HL-60/S4 treated with phorbol 12-myristate 13-acetate at 8.2 ng/mL for 4 days and 3 days (cell line): ENCODE results near the gene HPSE2.
"Not testable (repeated sequence)": the region's sequence is repeated elsewhere in the genome, so short reads cannot be mapped to it uniquely, and the experiment has no call there.

Experiments used
- in situ Hi-C: fragments of 300-500 bp; cut with MboI; formaldehyde crosslinking; loops from 2 replicates; pipeline ENCODE4 v1.15.0; 2022; ENCODE audit warnings: low sequenced_read_pairs

HPSE2 gene

GRCh38 chr10:99235658-99236626, at the start of gene HPSE2:
TSS of gene HPSE2 (minus strand) at chr10:99235852.
- in situ Hi-C loops, result no loop called here

- in situ Hi-C loops, result no loop called here
Measured at GRCh38 chr10:99280472-99280871, 44.8 kb upstream of the HPSE2 start.

DNA sequence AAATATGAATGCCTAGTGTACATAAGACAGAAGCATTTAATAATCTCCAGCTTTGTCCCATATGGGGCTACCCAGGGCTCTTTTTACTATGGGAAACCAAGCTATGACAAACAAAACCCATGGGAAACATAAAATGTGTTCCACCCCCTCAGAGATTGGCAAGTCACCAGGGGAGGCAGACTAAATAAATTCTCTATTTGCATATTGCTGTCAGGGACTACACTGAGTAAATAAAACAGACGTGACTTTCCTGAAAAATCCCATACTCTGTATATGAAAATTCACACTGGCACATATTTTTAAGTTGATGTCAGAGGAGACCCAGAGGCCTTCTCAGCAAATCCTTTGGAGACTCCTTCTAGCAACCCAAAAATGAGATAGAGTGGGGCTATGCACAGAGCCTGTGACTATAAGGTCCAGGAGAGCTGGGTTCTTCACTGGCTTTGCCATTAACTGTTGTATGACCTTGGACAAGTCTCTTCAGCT, 44.0 kb upstream of the HPSE2 start:
- in situ Hi-C loops, result no loop called here

DNA sequence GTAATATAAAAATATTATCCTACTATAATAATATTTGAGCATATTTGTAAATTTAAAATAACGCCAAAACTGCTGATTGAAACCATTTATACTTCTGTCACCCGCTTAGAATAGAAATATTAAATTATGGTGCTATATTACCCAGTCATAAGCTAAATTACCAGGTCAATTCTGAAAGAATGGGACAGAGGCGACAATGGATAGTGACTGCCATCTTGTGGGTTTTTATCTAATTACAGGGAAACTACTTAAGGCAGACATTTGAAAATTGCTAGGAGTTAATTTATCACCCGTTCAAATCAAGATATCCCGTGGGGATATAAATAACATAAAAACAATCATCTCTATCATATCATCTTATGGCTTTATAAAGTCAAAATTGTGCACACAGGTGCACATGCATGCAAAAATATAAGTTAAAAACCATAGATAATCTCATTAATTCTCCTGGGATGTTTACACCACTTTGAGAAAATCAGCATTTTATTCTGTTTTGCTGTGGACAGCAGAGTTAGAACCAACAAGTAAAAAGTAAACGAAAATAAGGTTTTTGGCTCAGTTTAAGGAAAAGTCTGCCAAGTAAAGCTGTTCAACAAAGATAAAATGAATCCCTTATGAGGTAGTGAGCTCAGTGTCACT, 41.3 kb upstream of the HPSE2 start:
- in situ Hi-C loops, result no loop called here

DNA sequence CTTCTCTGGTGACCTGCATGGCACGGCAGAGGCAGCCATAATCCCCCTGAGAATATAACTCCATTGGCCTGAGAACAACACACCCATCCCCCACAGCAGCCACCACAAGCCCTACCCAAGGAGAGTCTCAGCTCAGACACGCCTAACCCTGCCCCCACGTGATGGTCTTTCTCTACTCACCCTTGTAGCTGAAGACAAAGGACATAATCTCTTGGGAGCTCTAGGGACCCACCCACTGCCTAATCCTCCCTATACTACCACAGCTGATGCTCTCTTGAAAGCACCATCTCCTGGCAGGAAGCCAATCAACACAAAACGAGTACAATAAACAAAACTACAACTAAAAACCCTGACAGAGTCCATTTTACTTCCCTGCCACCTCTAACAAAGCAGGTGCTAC, 30.7 kb upstream of the HPSE2 start:
- in situ Hi-C loops, result loop anchor here (25.0 kb wide), 1 partner anchor 804 kb away; no protein-coding TSS in a partner anchor

DNA sequence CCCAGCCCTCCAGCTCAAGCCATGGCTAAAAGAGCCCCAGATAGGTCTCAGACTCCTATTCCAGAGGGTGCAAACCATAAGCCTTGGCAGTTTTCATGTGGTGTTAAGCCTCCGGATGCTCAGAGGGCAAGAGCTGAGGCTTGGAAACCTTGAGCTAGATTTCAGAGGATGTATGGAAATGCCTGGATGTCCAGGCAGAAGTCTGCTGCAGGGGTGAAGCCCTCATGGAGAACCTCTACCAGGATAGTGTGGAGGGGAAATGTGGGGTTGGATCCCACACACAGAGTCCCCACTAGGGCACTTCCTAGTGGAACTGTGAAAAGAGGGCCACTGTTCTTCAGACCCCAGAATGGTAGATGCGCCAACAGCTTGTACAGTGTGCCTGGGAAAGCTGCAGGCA, 13.2 kb upstream of the HPSE2 start:
- in situ Hi-C loops, result no loop called here

- in situ Hi-C loops, result not testable (repeated sequence)
Measured at GRCh38 chr10:99247893-99248292, 12.2 kb upstream of the HPSE2 start.

GRCh38 chr10:99236627-99237309, 1.1 kb upstream of the HPSE2 start:
- in situ Hi-C loops, result no loop called here

GRCh38 chr10:99234791-99235657, 628 bp downstream of the HPSE2 start:
- in situ Hi-C loops, result no loop called here

DNA sequence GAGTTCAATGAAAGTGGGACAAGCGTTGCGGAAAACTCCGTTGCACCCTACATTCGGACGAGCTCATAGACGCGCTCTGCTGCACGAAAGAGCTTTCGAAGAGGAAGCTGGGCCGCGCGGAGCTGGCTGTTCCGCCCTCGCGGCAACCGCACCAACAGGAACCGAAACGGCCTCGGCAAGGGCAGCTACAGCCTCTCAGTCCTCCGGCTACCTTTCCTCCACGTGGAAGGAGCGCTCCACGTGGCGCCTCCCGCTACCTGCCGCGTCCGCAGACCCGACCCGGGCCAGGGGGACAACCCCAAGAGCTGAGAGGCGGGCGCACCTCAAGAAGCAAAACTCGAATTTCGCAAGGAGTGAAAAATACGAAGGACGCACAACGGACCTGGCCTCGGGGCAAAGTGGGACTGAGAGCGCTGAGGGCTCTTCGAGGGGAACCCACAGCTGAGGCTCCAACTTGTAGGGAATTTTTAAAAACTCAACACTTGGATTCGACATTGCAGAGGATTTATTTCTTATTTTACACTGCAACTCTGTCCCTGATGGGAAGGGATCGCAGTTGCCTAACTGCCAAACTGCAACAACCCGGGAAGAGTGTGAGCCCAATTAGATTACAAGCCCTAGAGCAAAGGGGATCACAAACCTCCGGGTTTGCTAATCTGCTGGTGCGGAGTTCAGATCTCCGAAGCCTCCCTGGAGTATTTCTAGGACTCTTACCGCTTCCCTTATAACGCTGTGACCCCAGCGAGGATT, 1.4 kb downstream of the HPSE2 start:
- in situ Hi-C loops, result no loop called here

DNA sequence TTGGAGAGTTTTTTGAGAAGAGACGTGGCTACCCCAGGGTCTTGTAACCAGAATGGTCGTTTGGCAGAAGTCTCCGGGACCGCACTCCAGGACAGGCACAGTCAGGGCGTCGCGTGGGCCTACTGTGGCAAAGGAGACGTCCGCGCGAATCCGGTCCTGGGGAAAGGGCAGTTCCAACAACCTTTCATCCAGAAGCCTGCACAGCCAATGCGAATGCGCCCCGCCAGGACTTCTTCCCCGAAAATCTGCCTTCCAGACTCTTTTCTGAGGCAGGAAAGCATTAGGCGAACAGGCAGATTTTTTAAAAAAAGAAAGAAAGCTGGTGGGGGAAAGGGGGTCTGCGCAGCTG, 2.0 kb downstream of the HPSE2 start:
- in situ Hi-C loops, result no loop called here

GRCh38 chr10:99233000-99233688, 2.5 kb downstream of the HPSE2 start:
- in situ Hi-C loops, result no loop called here

GRCh38 chr10:99232360-99232999, 3.2 kb downstream of the HPSE2 start:
- in situ Hi-C loops, result no loop called here

GRCh38 chr10:99224766-99225165, 10.9 kb downstream of the HPSE2 start:
- in situ Hi-C loops, result no loop called here

DNA sequence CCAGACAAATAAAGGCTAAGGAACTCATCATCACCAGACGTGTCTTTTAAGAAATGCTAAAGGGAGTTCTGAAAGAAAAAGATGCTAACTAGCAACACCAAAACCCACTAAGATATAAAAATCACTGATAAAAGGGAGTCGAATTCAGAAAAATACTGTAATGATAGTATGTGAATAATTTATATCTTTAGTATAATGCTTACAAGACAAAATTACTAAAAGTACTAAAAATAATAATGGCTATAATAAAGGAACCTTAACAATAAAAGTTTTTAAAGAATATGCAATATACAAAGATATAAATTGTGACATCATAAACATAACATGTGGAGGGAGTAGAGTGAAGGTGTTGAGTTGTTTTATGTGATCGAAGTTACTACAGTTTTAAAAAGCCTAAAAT, 28.3 kb downstream of the HPSE2 start:
- in situ Hi-C loops, result no loop called here

DNA sequence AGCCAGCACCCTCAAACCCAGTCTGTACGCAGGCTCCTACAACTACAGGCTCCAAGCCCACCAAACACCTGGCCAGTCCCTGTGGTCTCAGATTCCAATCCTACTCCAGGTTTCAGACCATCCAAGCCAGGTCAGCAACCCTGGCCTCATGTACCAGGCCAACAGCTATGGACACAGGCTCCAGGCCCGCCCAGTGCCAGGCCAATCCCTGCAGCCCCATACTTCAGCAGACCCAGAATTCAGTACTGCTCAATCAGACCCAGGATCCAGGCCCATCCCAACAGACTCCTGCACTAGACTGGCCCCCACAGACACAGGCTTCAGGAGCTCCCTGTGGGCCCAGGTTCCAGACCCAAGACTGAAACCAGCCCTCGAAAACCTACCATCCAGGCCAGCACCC, 32.3 kb downstream of the HPSE2 start:
- in situ Hi-C loops, result no loop called here

GRCh38 chr10:99172950-99173349, 62.7 kb downstream of the HPSE2 start:
- in situ Hi-C loops, result no loop called here

DNA sequence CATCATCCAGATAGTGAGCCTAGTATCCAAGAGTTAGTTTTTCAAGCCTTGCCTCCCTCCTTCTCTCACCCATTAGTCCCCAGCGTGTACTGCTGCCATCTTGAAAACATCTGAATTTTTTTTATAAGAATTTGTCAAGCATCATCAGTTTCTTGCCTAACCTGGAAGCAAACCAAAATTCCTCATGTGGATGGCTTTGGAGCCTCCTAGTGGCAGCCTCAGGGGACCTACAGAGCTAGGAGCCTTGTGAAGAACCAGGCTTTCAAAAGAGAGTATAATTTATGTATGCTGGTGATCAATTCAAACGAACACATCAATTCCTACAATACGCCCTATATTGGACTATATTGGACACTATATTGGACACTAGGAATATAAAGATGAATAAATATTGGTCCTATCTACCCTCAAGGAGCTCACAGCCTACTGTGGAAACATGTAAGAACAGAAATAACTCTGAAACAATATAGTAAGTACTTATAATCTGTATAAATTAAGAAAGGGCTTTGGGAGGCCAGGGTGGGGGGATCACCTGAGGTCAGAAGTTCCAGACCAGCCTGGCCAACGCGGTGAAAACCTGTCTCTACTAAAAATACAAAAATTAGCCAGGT, 63.4 kb downstream of the HPSE2 start:
- in situ Hi-C loops, result no loop called here
